Activated CD4-positive, alpha-beta T cell treated with anti-CD3 and anti-CD28 coated beads for 36 hours (primary cell): ENCODE measurements around the gene RILPL1. TPM values are rescaled to one million over a fixed set of nuclear protein-coding genes. Genes with fewer than 3 reads are reported as not detected.
"Not testable (repeated sequence)": the region's sequence is repeated elsewhere in the genome, so short reads cannot be mapped to it uniquely, and the experiment has no call there.

ENCODE experiments used
- ATAC-seq: fragments of 200-7000 bp; cut with Tn5 transposase; one replicate; pipeline ENCODE4 v1.10.0; 2021; ENCODE audit warnings: mild to moderate bottlenecking, moderate library complexity
- CTCF ChIA-PET: fragments of 350-600 bp; sonication (Branson Sonifier 250); formaldehyde crosslinking; loops from one replicate; lab custom pipeline; 2021; ENCODE audit warnings: antibody characterized with exemption; lab: Charles Lee
- POLR2A ChIA-PET: fragments of 350-600 bp; sonication (Branson Sonifier 250); formaldehyde crosslinking; loops from one replicate; lab custom pipeline; 2021; ENCODE audit warnings: antibody characterized with exemption, inconsistent platforms; lab: Charles Lee
- DNase-seq: peaks from one replicate; pipeline ENCODE4 v3.0.0-alpha.2; 2020
- H3K27ac Mint-ChIP-seq: one replicate; pipeline ENCODE4 v1.8.0; 2021; ENCODE audit warnings: mixed read lengths
- H3K27me3 Mint-ChIP-seq: one replicate; pipeline ENCODE4 v1.8.0; 2021; ENCODE audit warnings: mixed read lengths
- H3K36me3 Mint-ChIP-seq: one replicate; pipeline ENCODE4 v1.8.0; 2021; ENCODE audit warnings: low read depth, mixed read lengths
- H3K4me1 Mint-ChIP-seq: one replicate; pipeline ENCODE4 v1.8.0; 2021; ENCODE audit warnings: mixed read lengths
- H3K4me3 Mint-ChIP-seq: one replicate; pipeline ENCODE4 v1.8.0; 2021; ENCODE audit warnings: mild to moderate bottlenecking, moderate library complexity, mixed read lengths
- H3K9me3 Mint-ChIP-seq: one replicate; pipeline ENCODE4 v1.8.0; 2021; ENCODE audit warnings: low read depth, mixed read lengths
- intact Hi-C, 2 experiments: fragments of 100-400 bp; cut with DNase I in 1 of 2; cut with micrococcal nuclease in 1 of 2; formaldehyde crosslinking; loops; one replicate each; pipeline versions ENCODE4 v1.14.2 to v1.15.1; 2022 to 2024; cut with DNase I, micrococcal nuclease
- total RNA-seq, 2 experiments: library from RNA; stranded (reverse); gene quantifications; one replicate each; pipeline ENCODE4 v1.2.3, GENCODE V29; 2021

RILPL1 gene, protein sequence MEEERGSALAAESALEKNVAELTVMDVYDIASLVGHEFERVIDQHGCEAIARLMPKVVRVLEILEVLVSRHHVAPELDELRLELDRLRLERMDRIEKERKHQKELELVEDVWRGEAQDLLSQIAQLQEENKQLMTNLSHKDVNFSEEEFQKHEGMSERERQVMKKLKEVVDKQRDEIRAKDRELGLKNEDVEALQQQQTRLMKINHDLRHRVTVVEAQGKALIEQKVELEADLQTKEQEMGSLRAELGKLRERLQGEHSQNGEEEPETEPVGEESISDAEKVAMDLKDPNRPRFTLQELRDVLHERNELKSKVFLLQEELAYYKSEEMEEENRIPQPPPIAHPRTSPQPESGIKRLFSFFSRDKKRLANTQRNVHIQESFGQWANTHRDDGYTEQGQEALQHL
- total RNA-seq = 1 to 10 TPM; 4.7 to 5.3 TPM

- Mint-ChIP-seq H3K36me3 (no peaks in the 10 kb centered on the region), H3K9me3 (no peaks in the 10 kb centered on the region), H3K27me3 (peaks cover 3% of the 10 kb centered on the region), H3K27ac (peak within 1 kb of the TSS; percentile 74), H3K4me3 (peak within 1 kb of the TSS; percentile 78), H3K4me1 (peaks cover 23% of the 10 kb centered on the region)
- peak; percentile 64 for ATAC-seq
- DNase-seq = peak; percentile 63
- intact Hi-C loops = loop anchor here (1.0 to 5.0 kb wide), 6 partner anchors 48 to 1907 kb away; partner anchors contain the start of genes TMED2 (in 2 of the 2), EIF2B1 (in 1 of the 2), GTF2H3 (in 1 of the 2) and ORAI1 (in 1 of the 2)
- ChIA-PET CTCF (interaction anchor here (1.4 kb wide), 1 partner anchor 48 kb away, joined by 5 read pairs; no protein-coding TSS in a partner anchor), POLR2A (no interaction called here)
These were observed at the start of gene RILPL1 for GRCh38 chr12:123533672-123534643. TSS of gene RILPL1 (minus strand) at chr12:123533719. CDS start at chr12:123533482, 237 bp downstream.

- intact Hi-C loops = loop anchor here in 1 of 2 experiments (5.0 kb wide), 3 partner anchors 48 to 153 kb away; partner anchors contain the start of genes RILPL1 and SNRNP35
- POLR2A ChIA-PET = no interaction called here
- CTCF ChIA-PET = interaction anchor here (1.5 to 1.8 kb wide), 2 partner anchors 121 to 311 kb away, joined by 4 read pairs; no protein-coding TSS in a partner anchor
- Mint-ChIP-seq H3K4me3 (no peak overlapping the region), H3K9me3 (no peaks in the 10 kb centered on the region), H3K27ac (no peak overlapping the region), H3K4me1 (peaks cover 18% of the 10 kb centered on the region), H3K36me3 (peaks cover 7% of the 10 kb centered on the region), H3K27me3 (no peaks in the 10 kb centered on the region)
- DNase-seq = no peak
- ATAC-seq = no peak
These were observed 47.3 kb upstream of the RILPL1 start for GRCh38 chr12:123580772-123581171.

GRCh38 chr12:123578829-123579228, 45.3 kb upstream of the RILPL1 start:
- H3K9me3 Mint-ChIP-seq, CTCF ChIA-PET, DNase-seq, POLR2A ChIA-PET, H3K4me3 Mint-ChIP-seq, intact Hi-C loops, H3K27ac Mint-ChIP-seq, H3K27me3 Mint-ChIP-seq, ATAC-seq, H3K36me3 Mint-ChIP-seq: not testable (repeated sequence)
- peaks cover 12% of the 10 kb centered on the region for H3K4me1 Mint-ChIP-seq

DNA sequence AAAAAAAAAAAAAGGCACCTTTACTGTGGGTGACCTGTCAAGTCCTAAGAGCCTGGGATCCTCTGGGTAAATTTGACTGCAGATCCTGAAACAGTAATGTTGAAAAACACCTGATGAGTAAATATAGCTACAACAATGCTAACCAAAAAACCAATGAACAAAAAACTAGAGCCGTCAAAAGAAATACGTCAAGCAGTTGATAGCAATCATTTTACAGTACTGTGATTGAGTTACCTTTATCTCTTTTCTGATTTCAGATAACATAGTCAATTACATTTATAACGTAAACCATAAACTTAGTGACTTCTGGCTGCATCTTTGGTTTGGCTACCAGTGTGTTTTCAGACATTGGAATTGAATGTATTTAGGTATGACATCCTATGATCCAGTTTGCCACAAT, 44.7 kb upstream of the RILPL1 start:
- Mint-ChIP-seq H3K36me3 (no peaks in the 10 kb centered on the region), H3K4me1 (peaks cover 12% of the 10 kb centered on the region), H3K27ac (no peak overlapping the region), H3K4me3 (no peak overlapping the region), H3K27me3 (no peaks in the 10 kb centered on the region), H3K9me3 (no peaks in the 10 kb centered on the region)
- ChIA-PET POLR2A (interaction anchor here (0.6 kb wide), 1 partner anchor 13 kb away, joined by 5 read pairs; no protein-coding TSS in a partner anchor), CTCF (interaction anchor here (0.6 kb wide), 1 partner anchor 42 kb away, joined by 4 read pairs; no protein-coding TSS in a partner anchor)
- intact Hi-C loops = no loop called here
- ATAC-seq = no peak
- no peak for DNase-seq

DNA sequence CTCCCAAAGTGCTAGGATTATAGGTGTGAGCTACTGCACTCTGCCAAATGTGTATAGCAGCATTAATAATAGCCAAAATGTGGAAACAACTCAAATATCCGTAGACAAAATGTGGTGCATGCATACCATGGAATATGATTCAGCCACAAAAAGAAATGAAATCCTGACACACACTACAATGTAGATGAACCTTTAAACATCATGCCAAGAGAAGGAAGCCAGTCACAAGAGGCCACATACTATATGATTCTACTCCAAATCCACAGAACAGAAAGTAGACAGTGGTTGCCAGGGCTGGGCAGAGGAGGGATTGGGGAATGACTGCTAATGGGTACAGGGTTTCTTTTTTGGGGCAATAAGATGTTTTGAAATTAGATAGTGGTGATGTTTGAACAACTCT, 43.1 kb upstream of the RILPL1 start:
- intact Hi-C loops = no loop called here
- ATAC-seq = no peak
- H3K4me1 Mint-ChIP-seq = peaks cover 2% of the 10 kb centered on the region
- ChIA-PET POLR2A (no interaction called here), CTCF (no interaction called here)
- no peak overlapping the region for H3K4me3 Mint-ChIP-seq
- no peak for DNase-seq
- no peaks in the 10 kb centered on the region for H3K36me3 Mint-ChIP-seq
- no peaks in the 10 kb centered on the region for H3K9me3 Mint-ChIP-seq
- H3K27me3 Mint-ChIP-seq = no peaks in the 10 kb centered on the region
- H3K27ac Mint-ChIP-seq = no peak overlapping the region

DNA sequence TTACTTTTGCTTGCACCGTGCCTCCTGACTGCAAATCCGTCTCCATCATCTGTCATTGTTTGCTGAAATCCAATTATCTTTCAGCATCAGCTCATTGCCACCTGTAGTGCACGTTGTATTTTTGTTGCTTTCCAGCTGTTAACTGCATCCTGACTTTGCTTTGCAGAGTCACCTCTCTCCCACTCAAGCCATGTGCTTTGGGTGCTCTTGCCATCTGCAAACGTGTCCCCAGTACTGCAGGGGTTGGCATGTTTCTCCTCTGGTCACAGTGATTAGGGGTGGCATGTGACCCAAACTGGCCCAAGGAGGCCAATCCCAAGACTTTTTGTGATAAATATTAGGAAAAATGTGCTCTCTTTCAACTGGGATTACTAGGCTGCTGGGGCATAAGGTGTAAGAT, 40.4 kb upstream of the RILPL1 start:
- DNase-seq (no peak), ATAC-seq (no peak)
- intact Hi-C loops = no loop called here
- Mint-ChIP-seq H3K27ac (no peak overlapping the region), H3K27me3 (no peaks in the 10 kb centered on the region), H3K4me1 (peaks cover 4% of the 10 kb centered on the region), H3K4me3 (no peak overlapping the region), H3K36me3 (no peaks in the 10 kb centered on the region), H3K9me3 (no peaks in the 10 kb centered on the region)
- ChIA-PET CTCF (no interaction called here), POLR2A (interaction anchor here (0.5 kb wide), 1 partner anchor 126 kb away, joined by 3 read pairs; no protein-coding TSS in a partner anchor)

DNA sequence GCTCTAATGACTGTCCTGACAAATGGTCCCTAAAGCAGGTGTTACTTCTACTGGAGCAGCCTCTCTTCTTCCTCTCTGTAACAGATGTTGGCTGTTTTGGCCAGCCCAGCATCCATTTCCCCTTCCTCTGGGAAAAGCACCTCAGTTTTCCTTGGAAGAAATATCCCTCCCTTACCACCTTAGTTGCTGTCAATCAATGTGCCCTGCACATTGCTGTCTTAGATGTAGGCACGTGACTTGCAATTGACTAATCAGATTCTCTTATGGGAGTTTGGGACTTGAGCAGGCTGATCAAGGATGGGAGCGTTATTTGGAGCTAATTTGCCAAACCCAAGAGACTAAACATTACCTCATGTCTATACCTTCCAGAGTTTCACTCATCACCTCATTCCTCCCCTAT, 38.9 kb upstream of the RILPL1 start:
- POLR2A ChIA-PET = no interaction called here
- DNase-seq = no peak
- Mint-ChIP-seq H3K27ac (no peak overlapping the region), H3K27me3 (no peaks in the 10 kb centered on the region), H3K4me3 (no peak overlapping the region), H3K4me1 (peaks cover 4% of the 10 kb centered on the region), H3K36me3 (no peaks in the 10 kb centered on the region), H3K9me3 (no peaks in the 10 kb centered on the region)
- CTCF ChIA-PET = interaction anchor here (0.7 kb wide), 1 partner anchor 237 kb away, joined by 3 read pairs; no protein-coding TSS in a partner anchor
- intact Hi-C loops = no loop called here
- no peak for ATAC-seq

GRCh38 chr12:123571343-123571813, 37.9 kb upstream of the RILPL1 start:
- ChIA-PET POLR2A (interaction anchor here (0.6 kb wide), 1 partner anchor 293 kb away, joined by 5 read pairs; no protein-coding TSS in a partner anchor), CTCF (interaction anchor here (0.9 to 1.0 kb wide), 2 partner anchors 10 to 237 kb away, joined by 3 read pairs; no protein-coding TSS in a partner anchor)
- Mint-ChIP-seq H3K36me3 (no peaks in the 10 kb centered on the region), H3K4me3 (no peak overlapping the region), H3K9me3 (no peaks in the 10 kb centered on the region), H3K27me3 (no peaks in the 10 kb centered on the region), H3K27ac (no peak overlapping the region), H3K4me1 (peaks cover 4% of the 10 kb centered on the region)
- peak; percentile 26 for ATAC-seq
- intact Hi-C loops = no loop called here
- no peak for DNase-seq

DNA sequence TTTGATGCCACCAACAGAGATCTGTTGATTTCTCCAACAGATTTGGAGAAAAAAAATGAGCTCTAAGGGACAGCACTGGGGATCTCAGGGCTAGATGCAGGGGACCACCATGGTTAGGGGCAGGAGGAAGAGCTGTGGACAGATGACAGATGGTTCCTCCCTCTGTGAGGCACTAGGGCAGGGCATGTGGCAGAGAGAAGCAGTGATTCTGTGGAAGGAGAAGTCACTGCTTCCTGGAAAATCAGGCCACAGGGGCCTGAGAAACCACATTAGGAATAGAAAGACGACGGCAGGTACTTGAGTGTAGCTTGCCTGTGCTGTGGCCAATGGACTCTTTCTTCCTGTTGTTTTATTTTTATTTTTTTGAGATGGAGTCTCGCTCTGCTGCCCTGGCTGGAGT, 25.9 kb upstream of the RILPL1 start:
- Mint-ChIP-seq H3K36me3 (no peaks in the 10 kb centered on the region), H3K4me1 (no peaks in the 10 kb centered on the region), H3K4me3 (no peak overlapping the region), H3K9me3 (no peaks in the 10 kb centered on the region), H3K27ac (no peak overlapping the region), H3K27me3 (no peaks in the 10 kb centered on the region)
- ATAC-seq (no peak), DNase-seq (no peak)
- CTCF ChIA-PET = interaction anchor here (0.9 kb wide), 1 partner anchor 11 kb away, joined by 3 read pairs; no protein-coding TSS in a partner anchor
- POLR2A ChIA-PET = no interaction called here
- intact Hi-C loops = no loop called here

- H3K4me1 Mint-ChIP-seq, intact Hi-C loops, H3K27ac Mint-ChIP-seq, H3K27me3 Mint-ChIP-seq, ATAC-seq, POLR2A ChIA-PET, H3K36me3 Mint-ChIP-seq, H3K4me3 Mint-ChIP-seq, H3K9me3 Mint-ChIP-seq, DNase-seq, CTCF ChIA-PET: not testable (repeated sequence)
These were observed 25.0 kb upstream of the RILPL1 start for GRCh38 chr12:123558487-123558886.

GRCh38 chr12:123554843-123555242, 21.3 kb upstream of the RILPL1 start:
- ATAC-seq, H3K4me3 Mint-ChIP-seq, H3K27ac Mint-ChIP-seq, H3K27me3 Mint-ChIP-seq, DNase-seq, intact Hi-C loops, POLR2A ChIA-PET, H3K4me1 Mint-ChIP-seq, H3K9me3 Mint-ChIP-seq, H3K36me3 Mint-ChIP-seq, CTCF ChIA-PET: not testable (repeated sequence)
